ENCODE measurements around the gene CYTH1. TPM values are rescaled to one million over a fixed set of nuclear protein-coding genes. Genes with fewer than 3 reads are reported as not detected.

The CYTH1 gene
- total and polyA plus RNA-seq, 2 donors (not counting 1 experiment from before 2014, with no cell fraction given) = 255 to 353 TPM

DNA sequence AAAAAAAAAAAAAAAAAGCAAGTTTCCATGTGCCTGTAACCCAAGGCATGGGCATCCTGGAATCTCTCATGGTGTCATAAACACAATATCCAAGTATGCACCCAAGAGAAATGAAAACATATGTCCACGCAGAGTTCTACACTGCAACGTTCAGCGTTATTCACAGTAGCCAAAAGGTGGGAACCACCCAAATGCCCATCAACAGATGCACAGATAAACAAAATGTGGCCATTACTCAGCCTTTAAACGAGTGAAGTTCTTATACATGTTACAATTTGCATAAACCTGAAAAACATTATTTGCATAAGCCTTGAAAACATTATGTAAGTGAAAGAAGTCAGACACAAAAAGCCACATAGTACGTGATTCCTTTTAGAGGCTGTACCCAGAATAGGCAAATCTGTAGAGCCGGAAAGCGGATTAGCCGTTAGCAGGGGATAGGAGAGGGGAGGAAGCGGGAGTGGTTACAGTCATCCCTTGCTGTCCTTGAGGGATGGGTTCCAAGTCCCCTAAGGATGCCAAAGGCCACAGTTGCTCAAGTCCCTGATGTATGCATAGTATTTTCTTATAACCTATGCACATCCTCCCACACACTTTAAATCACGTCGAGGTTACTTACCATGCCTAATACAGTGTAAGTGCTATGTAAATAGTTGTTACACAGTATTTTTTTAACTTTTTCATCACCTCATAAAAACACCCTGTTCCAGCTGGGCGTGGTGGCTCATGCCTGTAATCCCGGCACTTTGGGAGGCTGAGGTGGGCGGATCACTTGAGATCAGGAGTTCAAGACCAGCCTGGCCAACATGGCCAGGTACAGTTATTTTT is 157.5 kb downstream of the CYTH1 start:
- intact Hi-C loops (cut with micrococcal nuclease) = no loop called here
- Mint-ChIP-seq H3K9me3 (ENCODE audit: insufficient read depth) (no peaks in the 10 kb centered on the region), H3K4me3 (no peak overlapping the region), H3K4me1 (no peaks in the 10 kb centered on the region), H3K27me3 (peaks cover 4% of the 10 kb centered on the region), H3K27ac (no peak overlapping the region)
- H3K4me1 ChIP-seq (ENCODE audit: control insufficient read depth in 2 of 2, insufficient read depth in 2 of 2, low read length in 2 of 2) = no peaks in the 10 kb centered on the region
- peaks cover 0 to 4% (median 0%) of the 10 kb centered on the region in 3 donors for H3K9me3 ChIP-seq (ENCODE audit: control extremely low read depth in 1 of 3, control insufficient read depth in 2 of 3, insufficient read depth in 1 of 3, low read length in 2 of 3)
- WGBS (ENCODE audit: insufficient coverage) = 85% methylated on average over 5 of the region's 14 CpGs
- no peaks in the 10 kb centered on the region for H3K79me2 ChIP-seq (ENCODE audit: control insufficient read depth, insufficient read depth, low read length)
- no peak overlapping the region for H3K4me2 ChIP-seq (replicated peaks; ENCODE audit: low read depth, low read length, poor library complexity, severe bottlenecking)
- H3K27ac ChIP-seq (ENCODE audit: low read length in 2 of 2) = no peak overlapping the region
- H4K20me1 ChIP-seq (ENCODE audit: control insufficient read depth, insufficient read depth, low read length, poor library complexity, severe bottlenecking) = no peaks in the 10 kb centered on the region
- CTCF ChIA-PET = no interaction called here
- POLR2A ChIA-PET = no interaction called here
- H3K36me3 ChIP-seq (replicated peaks in 1 of 2; ENCODE audit: control extremely low read depth in 1 of 2, control insufficient read depth in 1 of 2, extremely low read depth in 1 of 2, insufficient read depth in 2 of 2, low read length in 1 of 2) = no peaks in the 10 kb centered on the region
- ATAC-seq (ENCODE audit: low read depth) = no peak
- H3K9ac ChIP-seq (ENCODE audit: low read length) = no peak overlapping the region
- DNase-seq = no peak
- no peak overlapping the region for H3K4me3 ChIP-seq (ENCODE audit: control extremely low read depth in 1 of 5, extremely low read depth in 1 of 5, insufficient read depth in 1 of 5, low read depth in 2 of 5, low read length in 4 of 5)
- TF ChIP-seq, protein P1, sequence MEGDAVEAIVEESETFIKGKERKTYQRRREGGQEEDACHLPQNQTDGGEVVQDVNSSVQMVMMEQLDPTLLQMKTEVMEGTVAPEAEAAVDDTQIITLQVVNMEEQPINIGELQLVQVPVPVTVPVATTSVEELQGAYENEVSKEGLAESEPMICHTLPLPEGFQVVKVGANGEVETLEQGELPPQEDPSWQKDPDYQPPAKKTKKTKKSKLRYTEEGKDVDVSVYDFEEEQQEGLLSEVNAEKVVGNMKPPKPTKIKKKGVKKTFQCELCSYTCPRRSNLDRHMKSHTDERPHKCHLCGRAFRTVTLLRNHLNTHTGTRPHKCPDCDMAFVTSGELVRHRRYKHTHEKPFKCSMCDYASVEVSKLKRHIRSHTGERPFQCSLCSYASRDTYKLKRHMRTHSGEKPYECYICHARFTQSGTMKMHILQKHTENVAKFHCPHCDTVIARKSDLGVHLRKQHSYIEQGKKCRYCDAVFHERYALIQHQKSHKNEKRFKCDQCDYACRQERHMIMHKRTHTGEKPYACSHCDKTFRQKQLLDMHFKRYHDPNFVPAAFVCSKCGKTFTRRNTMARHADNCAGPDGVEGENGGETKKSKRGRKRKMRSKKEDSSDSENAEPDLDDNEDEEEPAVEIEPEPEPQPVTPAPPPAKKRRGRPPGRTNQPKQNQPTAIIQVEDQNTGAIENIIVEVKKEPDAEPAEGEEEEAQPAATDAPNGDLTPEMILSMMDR (IDR thresholded peaks at IDR 0.05) = no peak
- no peak for TF ChIP-seq EZH2 (IDR thresholded peaks at IDR 0.05; ENCODE audit: borderline replicate concordance, insufficient read depth, low read depth, low read length, poor library complexity, severe bottlenecking)
- H2AFZ ChIP-seq (ENCODE audit: insufficient read depth, low read depth, low read length, poor library complexity, severe bottlenecking) = no peak overlapping the region
- no peaks in the 10 kb centered on the region for H3K27me3 ChIP-seq (replicated peaks in 1 of 4; ENCODE audit: control extremely low read depth in 1 of 4, control insufficient read depth in 3 of 4, insufficient read depth in 4 of 4, low read length in 3 of 4)

Small RNAs within 50 kb of the gene (small RNA-seq; reads per million reads assigned to genes)
- gene RNU6-638P (ENCODE audit: insufficient read length, low read depth, low replicate concordance) = not detected

Other genes starting within 250 kb of the CYTH1 start
- 0.12 and 0.19 TPM in 2 replicates for gene DNAH17, start 204.9 kb downstream of the CYTH1 start, total RNA-seq
- 0.01 and 0.04 TPM in 2 replicates for gene DNAH17, start 204.9 kb downstream of the CYTH1 start, polyA plus RNA-seq
- 137 and 145 TPM in 2 replicates for gene USP36, start 58.5 kb upstream of the CYTH1 start, total RNA-seq
- 52.2 and 59.7 TPM in 2 replicates for gene USP36, start 58.5 kb upstream of the CYTH1 start, polyA plus RNA-seq
- gene CEP295NL, start 120.9 kb upstream of the CYTH1 start, total RNA-seq = 1.3 and 2.9 TPM in 2 replicates
- gene CEP295NL, start 120.9 kb upstream of the CYTH1 start, polyA plus RNA-seq = 0.09 TPM in 1 of 2 replicates, not detected in the other
- 10.0 and 11.4 TPM in 2 replicates for gene TIMP2, start 143.1 kb upstream of the CYTH1 start, total RNA-seq
- gene TIMP2, start 143.1 kb upstream of the CYTH1 start, polyA plus RNA-seq = 4.8 and 5.5 TPM in 2 replicates
- gene LGALS3BP, start 197.7 kb upstream of the CYTH1 start, total RNA-seq = 1.8 and 4.2 TPM in 2 replicates
- 5.7 and 7.5 TPM in 2 replicates for gene LGALS3BP, start 197.7 kb upstream of the CYTH1 start, polyA plus RNA-seq
- 44.2 and 49.2 TPM in 2 replicates for gene CANT1, start 227.5 kb upstream of the CYTH1 start, total RNA-seq
- 17.3 and 17.8 TPM in 2 replicates for gene CANT1, start 227.5 kb upstream of the CYTH1 start, polyA plus RNA-seq
- not detected in 2 replicates for gene C1QTNF1, start 241.9 kb upstream of the CYTH1 start, total RNA-seq
- not detected in 2 replicates for gene C1QTNF1, start 241.9 kb upstream of the CYTH1 start, polyA plus RNA-seq

All from B cell (primary cell).